SK-N-MC (cell line): ENCODE data around the gene OR51I2.

ENCODE experiments used
- EZH2 ChIP-seq: fragments of 200-600 bp; sonication (generic); IDR thresholded peaks from one replicate; pipeline ENCODE4 v1.6.1; 2017; ENCODE audit warnings: antibody characterized with exemption
- FOXP2 ChIP-seq: optimal IDR thresholded peaks from 2 replicates; pipeline ENCODE3; 2011; ENCODE audit warnings: mild to moderate bottlenecking, moderate library complexity; ENCODE audit not compliant: insufficient read depth; ENCODE audit errors: extremely low read length, control extremely low read depth
- POLR2AphosphoS5 ChIP-seq: IDR thresholded peaks from 2 replicates; pipeline ENCODE4 v1.6.1; 2012; ENCODE audit warnings: mild to moderate bottlenecking, low read depth, low read length, borderline replicate concordance

DNA sequence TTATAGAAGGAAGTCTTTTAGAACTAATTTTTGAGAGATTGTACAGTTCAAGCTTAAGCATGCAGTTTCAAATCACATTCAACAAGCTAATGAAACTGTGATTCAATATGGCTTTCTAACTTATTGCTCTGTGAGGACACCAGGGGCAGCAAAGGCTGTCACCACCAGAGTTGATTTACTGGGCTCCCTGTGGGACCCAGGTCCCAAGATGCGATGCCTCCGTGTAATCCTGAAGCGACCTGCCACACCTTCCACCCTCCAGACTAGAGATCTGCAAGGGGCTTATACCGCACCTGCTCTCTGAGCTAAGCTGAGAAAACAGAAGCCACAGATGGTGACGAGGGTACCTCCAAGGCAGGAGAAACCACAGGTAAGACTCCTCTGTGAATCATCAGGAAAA, 28.1 kb upstream of the OR51I2 start:
- no peak for TF ChIP-seq POLR2AphosphoS5
- no peak for TF ChIP-seq EZH2
- TF ChIP-seq FOXP2, result no peak
